ENCODE measurements around the gene FAM120A.

DNA sequence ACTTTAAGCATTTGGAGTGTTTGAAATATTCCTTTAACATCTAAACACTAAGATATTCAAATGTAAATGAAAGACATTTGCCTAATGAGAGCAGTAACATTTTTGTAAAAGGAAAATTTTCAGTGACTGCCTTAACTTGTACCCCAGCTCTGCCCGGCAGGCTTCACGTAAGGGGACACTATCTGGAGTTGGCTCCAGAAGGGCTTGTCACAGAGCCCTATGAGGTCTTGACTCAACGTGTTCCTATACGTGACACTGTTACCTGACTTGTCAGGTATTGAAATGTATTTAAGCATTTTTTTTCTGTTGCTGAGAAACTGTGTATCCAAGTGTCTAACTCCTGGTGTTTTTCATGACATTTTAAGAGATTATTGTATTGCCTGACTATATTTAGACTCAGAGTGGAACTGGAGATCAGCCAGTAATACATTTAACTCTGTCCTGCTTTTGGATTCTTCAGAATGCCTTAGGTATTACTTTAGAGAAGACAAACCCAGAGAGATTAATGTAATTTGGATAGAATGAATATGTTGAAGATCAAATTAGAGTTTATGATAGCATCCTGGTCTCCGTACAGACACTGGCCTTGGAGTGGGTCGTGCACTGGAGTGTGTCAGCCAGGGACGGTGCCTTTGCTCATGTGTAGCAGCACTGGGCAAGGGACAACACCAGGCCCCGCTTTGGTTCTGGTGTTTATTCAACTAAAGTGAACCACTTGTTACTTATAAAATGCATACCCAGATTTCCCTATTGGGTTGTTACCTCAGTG, 90.3 kb downstream of the FAM120A start:
- TF ChIP-seq EP300 (IDR thresholded peaks at IDR 0.05) (no peak), POLR2A (IDR thresholded peaks at IDR 0.05) (no peak)
